Peyer's patch (tissue), 4 donors: ENCODE results near the gene NUDCD3.

Experiments used
- POLR2A ChIP-seq, 2 donors: fragments of 450-650 bp; IDR thresholded peaks; one replicate each; pipeline ENCODE4 v1.5.1; 2017; ENCODE audit warnings: antibody characterized with exemption in 2 of 2, mild to moderate bottlenecking in 2 of 2, moderate library complexity in 2 of 2
- TF ChIP-seq, protein P1 (sequence below), 6 experiments: fragments of 450-650 bp in 4 of 6; fragments of 200-600 bp in 2 of 6; sonication (generic) in 1 of 6; IDR thresholded peaks; one replicate each; pipeline ENCODE4 v1.5.1; 2017 to 2019; ENCODE audit warnings: antibody characterized with exemption in 6 of 6, mild to moderate bottlenecking in 3 of 6, moderate library complexity in 1 of 6

- TF ChIP-seq, protein P1, sequence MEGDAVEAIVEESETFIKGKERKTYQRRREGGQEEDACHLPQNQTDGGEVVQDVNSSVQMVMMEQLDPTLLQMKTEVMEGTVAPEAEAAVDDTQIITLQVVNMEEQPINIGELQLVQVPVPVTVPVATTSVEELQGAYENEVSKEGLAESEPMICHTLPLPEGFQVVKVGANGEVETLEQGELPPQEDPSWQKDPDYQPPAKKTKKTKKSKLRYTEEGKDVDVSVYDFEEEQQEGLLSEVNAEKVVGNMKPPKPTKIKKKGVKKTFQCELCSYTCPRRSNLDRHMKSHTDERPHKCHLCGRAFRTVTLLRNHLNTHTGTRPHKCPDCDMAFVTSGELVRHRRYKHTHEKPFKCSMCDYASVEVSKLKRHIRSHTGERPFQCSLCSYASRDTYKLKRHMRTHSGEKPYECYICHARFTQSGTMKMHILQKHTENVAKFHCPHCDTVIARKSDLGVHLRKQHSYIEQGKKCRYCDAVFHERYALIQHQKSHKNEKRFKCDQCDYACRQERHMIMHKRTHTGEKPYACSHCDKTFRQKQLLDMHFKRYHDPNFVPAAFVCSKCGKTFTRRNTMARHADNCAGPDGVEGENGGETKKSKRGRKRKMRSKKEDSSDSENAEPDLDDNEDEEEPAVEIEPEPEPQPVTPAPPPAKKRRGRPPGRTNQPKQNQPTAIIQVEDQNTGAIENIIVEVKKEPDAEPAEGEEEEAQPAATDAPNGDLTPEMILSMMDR (IDR thresholded peaks at IDR 0.05): no peak
- no peak for TF ChIP-seq POLR2A (IDR thresholded peaks at IDR 0.05)
These were observed 75.4 kb downstream of the NUDCD3 start for GRCh38 chr7:44415047-44415446.
